HS-27A (cell line): ENCODE data around the gene VAV2.

Experiments used
- DNase-seq: peaks from one replicate; pipeline ENCODE4 v3.0.0-alpha.2; 2012; ENCODE audit warnings: low read depth, missing footprints

The VAV2 gene

GRCh38 chr9:133780962-133781827 is 210.9 kb downstream of the VAV2 start:
- DNase-seq: no peak

DNA sequence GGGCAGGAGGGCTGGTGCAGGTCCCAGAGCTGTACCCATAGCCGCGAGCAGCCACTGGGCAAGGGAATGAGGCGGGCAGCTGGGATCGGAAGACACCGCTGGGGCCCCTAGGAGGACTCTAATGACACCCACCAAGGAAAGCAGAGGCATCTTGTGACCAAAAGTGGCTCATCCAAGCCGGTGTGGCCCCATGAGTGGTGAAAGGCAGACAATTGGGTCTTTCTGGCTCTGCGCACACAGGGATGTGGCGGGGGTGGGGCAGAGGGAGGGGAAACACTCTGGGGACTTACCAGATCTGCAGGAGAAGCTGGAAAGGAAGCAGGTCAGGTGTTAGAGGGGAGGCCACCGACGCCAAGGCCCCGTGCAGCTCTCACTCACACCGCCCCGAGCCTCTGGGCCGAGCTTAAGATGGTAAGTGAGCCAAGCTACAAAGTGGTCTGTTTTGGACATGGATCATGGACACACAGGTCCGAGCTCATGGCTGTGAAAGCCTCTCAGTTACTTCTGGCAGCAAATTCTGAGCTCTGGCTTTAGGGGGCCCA is 211.6 kb downstream of the VAV2 start:
- DNase-seq: no peak

DNA sequence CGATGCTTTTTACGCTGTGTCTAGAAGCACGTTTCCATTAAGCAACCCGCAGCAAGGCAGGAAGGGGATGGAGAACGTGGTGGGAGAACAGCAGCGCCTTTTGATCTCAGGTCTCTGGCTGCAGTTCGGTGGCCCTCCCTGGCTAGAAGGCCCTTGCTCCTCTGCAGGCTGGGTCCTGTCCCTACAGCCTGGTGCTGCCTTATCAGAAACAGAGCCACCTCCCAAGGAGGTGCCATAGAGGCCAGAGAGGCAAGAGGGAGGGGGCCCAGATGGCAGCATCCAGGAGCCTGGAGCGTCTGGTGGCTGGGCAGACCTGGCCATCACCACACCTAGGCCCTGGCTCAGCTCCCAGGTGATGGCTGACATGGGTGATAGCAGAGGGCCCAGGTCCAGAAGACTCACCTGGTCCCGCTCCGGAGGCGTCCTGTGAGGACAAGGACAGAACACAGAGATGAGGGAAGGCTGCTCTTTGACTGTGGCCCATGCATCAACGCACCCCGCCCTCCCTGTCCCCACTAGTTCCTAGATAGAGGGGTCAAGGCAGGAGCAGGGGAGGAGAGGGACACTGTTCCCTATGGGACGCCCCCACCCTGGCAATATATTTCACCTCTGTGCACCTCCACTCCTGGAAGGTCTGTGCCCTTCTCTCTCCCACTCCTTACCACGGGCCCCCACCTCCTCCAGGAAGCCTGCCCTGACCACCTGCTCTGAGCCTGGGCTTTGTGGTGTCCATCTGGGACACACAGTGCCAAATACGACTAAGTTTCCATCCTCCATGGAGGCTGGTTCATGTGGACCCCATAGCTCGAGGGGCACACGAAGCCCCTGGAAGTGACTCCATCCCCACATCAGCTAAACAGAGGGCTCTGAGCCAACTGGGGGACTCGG is 212.4 kb downstream of the VAV2 start:
- DNase-seq: no peak

DNA sequence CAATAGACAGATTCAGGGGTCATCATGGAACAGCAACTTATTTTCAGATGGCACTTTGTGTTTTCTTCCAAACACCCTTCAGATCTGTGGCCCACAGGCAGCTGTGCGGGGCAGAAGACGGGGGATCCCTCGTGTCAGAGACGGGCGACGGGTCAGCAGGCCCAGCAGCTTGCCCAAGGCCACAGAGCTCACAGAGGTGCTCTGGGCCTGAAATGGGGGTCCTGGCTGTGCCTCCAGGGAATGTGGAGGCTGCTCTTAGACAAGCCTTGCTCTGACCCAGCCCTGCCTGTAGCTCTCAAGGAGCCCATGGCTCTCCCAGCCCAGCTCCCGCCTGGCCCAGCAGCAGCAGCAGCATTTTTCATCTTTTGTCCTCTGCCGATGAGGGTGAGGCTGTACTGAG is 213.0 kb downstream of the VAV2 start:
- no peak for DNase-seq

DNA sequence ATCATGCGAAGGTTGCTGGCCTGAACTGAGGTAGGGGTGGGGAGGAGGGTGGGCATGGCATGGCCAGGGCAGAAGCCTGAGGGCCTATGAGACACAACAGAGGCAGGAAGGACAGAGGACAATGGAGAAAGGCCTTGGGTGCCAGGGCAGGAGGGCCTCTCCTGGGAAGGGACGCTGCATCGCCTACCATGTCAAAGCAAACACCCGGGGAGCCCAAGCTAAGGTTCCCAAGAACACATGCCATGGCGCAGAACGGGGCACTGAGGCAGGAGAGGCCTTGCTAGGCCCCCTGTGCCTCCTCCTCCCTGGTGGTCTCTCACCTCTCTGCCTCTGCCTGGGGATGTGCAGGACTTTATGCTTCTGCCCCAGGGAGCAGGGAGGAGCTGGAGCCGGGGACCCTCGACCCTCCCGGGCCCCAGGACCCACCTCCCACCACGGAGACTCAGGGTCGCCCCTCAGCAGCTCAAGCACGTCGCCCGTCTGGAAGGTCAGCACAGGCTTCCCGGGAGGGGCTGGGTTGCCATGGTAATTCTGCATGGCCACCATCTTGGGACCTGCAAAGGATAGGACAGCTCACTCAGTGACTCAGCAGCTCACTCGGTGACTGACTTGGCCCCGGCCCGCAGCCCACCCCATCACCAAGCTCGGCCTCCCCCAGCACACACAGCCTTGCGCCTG is 213.6 kb downstream of the VAV2 start:
- no peak for DNase-seq

DNA sequence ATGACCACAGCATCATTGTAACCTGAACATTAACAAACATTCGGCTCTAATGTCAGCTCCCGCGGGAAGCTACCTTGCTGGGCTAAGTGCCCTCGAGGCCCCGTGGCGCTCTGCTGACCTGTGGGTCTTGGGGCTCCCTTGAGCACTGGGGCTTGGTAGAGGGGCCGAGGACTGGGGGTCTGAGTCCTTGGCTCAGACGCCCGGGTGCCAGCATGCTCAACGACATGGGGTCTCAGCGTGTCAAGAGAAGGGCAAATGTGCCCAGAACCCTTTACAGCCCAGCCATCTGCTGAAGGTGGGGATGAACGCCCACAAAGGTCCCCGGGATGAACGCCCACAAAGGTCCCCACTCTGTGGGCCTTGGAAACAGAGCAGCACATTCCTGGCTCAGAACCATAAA is 214.3 kb downstream of the VAV2 start:
- DNase-seq: no peak

DNA sequence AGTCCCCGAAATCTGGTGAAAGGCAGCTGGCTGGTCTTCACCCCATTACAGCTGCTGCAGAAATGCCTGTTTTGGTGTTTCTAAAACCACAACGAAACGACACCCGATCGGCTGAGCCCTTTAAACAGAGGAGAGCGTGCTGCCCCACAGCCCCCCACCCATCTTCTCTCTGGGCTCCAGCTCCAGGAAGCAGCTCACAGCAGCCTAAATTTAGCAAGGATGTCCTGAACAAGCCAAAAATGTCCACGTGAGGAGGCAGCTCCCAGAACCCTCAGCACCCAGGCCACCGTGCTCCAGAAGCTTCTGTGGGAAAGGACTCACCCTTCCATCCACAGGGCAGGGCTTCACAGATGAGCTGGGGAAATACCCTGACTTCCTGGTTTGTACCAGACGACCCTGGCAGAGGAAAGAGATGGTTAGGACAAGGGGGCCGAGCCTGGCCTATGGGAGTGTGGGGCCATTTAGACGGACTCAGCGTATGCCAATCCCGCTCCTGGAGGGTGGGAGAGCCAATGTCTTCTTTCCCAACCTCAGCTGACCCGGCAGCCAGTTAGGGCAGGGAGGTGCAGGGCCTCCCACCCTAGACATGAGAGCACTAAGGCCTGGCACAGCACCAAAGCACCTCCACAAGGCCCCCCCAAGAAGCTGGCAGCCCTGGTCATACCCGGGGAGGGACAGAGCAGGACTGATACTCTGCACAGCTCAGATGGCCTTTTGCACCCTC is 214.9 kb downstream of the VAV2 start:
- DNase-seq: no peak

- no peak for DNase-seq
These were observed 215.9 kb downstream of the VAV2 start for GRCh38 chr9:133775951-133776905.

DNA sequence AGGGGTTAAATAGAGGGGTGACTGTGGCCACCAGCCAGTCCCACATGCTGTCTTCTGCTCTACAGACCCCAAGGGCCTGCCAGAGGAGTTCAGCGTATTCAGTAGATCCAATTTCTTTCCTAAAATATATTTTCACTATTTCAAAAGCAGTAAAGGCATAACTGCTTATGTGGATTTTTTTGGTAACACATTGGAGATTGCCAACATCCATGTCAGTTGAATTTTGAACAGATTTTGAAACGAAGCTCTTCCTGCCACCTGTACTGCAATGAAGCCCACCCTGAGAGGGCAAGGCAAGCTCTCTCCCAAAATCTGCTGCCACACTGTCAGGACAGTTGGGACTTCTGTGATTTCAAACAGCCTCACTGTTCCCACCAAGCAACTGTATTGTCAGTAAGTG is 216.8 kb downstream of the VAV2 start:
- no peak for DNase-seq

DNA sequence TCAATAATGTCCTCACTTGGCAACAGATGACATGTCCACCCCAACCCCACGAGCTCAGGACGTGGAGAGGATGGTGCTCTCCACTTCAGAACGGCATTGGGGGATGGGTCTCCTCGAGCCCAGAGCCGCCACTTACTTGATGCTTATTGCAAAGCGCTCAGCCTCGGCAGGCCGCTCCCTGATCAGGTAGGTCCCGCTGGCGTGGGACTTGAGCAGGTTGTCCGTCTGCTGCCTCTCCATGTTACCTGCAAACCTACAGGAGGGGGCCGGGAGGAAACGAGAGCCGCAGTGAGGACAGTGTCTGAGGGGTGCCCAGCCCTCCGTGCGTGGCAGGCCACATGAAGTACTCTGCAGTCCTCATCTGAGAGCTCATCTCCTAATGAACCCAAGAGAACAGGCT is 217.3 kb downstream of the VAV2 start:
- DNase-seq: no peak

DNA sequence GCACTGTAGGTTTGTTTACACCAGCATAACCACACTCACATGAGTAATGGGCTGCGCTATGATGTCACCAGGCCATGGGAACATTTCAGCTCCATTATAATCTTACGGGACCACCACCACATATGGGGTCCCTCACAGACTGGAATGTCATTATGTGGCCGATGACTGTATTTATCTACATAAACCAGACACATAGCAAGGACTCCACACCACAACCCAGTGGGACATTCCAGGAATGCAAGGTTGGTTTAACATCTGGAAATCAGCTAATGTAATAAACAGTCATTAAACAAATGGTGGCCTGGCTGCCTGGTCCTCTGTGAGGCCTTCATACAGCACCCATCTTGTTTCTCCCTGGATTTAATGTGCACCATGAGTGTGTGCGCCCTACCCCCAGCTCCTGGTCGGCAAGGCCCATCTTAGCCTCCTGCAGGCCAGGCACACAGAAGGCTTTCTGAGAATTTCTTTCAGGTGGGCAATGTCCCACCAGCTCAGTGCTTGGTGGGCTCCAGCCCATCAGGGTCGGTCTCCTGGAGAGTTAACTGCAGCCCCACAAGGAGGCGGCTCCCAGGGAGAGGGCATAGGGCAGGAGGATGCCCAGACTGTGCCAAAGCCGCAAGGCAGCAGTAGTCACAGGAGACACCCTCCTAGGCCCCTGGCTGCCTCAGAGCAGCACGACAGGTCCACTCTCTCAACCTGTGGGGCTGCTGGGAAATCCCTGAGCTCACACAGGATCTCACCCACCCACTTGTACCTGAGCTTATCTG is 218.1 kb downstream of the VAV2 start:
- DNase-seq: no peak

- no peak for DNase-seq
These were observed 219.5 kb downstream of the VAV2 start for GRCh38 chr9:133772581-133772980.

- DNase-seq: no peak
These were observed 220.3 kb downstream of the VAV2 start for GRCh38 chr9:133771486-133772482.

- no peak for DNase-seq
These were observed 221.9 kb downstream of the VAV2 start for GRCh38 chr9:133770076-133770777.

- DNase-seq: no peak
These were observed 222.5 kb downstream of the VAV2 start for GRCh38 chr9:133769511-133770075.

DNA sequence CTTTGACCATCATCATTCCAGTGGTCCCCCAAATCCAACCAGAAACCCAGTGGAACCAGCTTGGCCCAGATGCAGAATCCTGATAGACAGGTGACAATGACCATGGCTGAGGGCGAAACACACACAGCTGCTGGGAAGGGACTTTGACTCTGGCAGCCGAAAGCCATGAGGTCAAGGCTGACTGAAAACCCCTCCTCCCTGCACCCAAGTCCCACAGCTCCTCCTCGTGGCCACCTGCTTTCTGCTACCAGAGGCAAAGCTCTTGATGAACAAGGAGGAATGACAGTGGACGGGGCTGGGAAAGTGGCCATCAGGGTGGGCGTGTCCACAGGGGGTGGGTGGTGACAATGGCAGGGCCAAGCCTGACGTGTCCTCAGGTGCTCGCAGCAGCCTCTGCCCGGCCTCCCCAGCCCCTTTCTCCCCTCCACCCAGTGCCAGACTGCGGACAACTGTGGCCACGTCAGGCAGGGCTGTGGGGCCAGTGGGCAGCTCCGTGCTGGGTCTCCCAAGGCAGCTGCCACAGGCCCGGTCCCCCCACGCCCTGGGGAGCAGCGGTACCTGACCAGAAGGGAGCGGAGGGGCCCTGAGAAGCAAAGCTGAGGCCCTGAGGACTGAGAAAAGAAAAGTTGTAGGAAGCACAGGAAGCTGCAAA is 223.1 kb downstream of the VAV2 start:
- DNase-seq: no peak

GRCh38 chr9:133768371-133768858 is 223.7 kb downstream of the VAV2 start:
- DNase-seq: no peak
